Measurements from ENCODE around the gene DCST1. TPM values are rescaled to one million over a fixed set of nuclear protein-coding genes. Genes with fewer than 3 reads are reported as not detected.

Gene DCST1, protein sequence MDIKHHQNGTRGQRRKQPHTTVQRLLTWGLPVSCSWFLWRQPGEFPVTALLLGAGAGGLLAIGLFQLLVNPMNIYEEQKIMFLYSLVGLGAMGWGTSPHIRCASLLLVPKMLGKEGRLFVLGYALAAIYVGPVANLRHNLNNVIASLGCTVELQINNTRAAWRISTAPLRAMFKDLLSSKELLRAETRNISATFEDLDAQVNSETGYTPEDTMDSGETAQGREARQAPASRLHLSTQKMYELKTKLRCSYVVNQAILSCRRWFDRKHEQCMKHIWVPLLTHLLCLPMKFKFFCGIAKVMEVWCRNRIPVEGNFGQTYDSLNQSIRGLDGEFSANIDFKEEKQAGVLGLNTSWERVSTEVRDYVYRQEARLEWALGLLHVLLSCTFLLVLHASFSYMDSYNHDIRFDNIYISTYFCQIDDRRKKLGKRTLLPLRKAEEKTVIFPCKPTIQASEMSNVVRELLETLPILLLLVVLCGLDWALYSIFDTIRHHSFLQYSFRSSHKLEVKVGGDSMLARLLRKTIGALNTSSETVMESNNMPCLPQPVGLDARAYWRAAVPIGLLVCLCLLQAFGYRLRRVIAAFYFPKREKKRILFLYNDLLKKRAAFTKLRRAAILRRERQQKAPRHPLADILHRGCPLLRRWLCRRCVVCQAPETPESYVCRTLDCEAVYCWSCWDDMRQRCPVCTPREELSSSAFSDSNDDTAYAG
- total RNA-seq = not detected in 2 replicates

GRCh38 chr1:155033524-155033923 lies at the start of gene DCST1, which contains the start of gene DCST2:
DCST1 (plus strand) TSS chr1:155033824; CDS start chr1:155034037, 213 bp downstream.
DCST2 (minus strand) TSS chr1:155033781; CDS start chr1:155033701, 80 bp downstream.

DNA sequence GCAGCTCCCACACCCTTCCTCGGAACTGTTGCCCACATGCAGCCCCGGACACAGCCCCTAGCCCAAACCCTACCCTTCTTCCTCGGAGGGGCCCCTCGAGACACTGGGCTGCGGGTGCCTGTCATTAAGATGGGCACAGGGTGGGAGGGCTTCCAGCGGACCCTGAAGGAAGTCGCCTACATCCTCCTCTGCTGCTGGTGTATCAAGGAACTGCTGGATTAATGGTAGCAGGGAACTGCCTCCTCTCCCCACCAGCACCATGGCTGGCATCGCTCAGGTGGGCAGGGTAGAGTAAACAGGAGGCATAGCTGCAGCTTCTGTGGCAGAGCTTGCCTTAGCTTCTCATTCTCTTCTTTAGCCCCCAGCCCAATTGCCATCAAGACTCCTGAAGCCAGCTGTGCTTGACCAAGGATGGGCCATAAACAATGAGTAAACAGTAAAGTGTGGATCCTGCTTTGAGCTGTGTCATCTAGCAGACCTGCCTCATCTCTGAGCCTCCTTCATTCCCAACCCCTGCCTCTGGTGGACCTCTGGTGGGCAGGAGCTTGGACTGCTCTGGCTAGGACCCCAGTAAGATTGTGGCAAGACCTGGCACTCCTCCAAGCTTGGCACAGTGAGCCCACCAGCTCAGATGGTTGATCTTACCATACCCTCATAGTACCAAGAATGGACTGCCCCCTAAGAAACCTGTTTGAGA lies 39.9 kb upstream of the DCST1 start, which contains the start of gene LENEP:
Gene LENEP (plus strand): TSS at position 15 of the 697 bp plus-strand sequence. CDS start 22 bp downstream, at position 37.

DNA sequence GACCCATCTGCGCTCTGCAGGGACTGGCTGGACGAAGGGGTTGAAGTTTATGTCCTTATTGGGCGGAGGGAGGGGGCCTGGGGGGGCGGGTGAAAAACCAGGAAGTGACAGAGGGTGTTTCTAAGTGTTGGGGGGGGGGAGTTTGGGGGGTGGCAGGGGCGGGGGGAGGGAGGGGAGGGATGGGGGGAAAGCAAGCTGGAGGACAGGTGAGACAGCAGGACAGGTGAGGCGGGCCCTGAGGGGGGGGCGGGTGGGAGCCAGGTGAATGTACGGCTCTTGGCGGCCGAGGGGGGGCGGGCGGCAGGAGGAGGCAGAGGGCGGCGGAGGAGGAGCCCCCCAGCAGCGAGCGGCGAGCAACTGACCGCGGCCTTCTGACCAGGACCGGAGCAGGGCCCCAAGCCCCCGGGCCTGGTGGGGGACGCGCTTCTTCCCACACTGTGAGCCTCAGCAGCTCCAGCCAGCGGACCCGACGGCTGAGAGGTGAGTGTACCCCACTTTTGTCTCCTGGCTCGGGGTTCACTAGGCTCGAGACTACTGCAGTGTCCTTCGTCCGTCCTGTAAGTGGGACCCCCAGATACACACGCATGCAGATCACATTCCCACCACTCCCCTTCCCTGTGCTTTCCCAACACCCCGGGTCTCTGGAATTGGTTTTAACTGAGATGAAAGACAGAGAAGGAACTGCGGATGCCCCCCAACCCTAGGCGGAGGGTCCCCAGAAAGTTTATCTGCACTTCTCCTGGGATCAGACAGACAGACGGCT lies 31.0 kb upstream of the DCST1 start, which contains the start of gene ZBTB7B:
Gene ZBTB7B (plus strand): TSS at position 339 of the 763 bp plus-strand sequence. CDS start 11,859 bp downstream, outside the sequence.

GRCh38 chr1:155050560-155051341 lies 17.1 kb downstream of the DCST1 start, which contains the start of gene ADAM15:
ADAM15 (plus strand) TSS chr1:155051316; CDS start chr1:155051387, 71 bp downstream.

GRCh38 chr1:155063550-155064110 lies 30.0 kb downstream of the DCST1 start, which contains the start of gene EFNA4:
EFNA4 (plus strand) TSS chr1:155063740; CDS start chr1:155063824, 84 bp downstream.

DNA sequence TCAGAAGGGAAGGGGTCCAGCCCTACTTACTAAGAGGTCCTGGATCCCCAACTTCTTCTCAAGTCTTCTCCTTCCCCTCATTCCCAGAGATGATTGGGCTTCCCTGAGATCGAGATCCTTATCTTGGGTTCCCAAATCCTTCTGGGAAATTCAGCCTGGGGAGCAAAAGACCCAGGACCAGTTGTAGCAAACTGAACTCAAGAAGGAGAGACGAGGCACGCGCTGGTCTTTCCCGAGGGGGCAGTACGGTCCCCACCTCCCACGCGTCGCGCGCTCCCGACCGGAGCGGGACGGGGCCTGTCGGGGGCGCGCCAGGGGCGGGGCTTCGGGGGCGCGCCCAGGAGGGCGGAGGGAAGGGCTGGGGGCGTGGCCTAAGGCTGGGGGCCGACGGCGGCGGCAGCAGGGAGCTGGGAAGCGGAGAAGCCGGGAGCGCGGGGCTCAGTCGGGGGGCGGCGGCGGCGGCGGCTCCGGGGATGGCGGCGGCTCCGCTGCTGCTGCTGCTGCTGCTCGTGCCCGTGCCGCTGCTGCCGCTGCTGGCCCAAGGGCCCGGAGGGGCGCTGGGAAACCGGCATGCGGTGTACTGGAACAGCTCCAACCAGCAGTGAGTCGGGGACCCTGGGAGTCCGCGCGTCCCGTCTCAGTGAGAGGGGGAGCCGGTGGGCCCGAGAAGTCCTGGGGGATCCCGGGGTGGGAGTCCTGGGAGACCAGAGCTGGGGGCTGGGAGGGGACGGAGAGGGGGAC lies 45.0 kb downstream of the DCST1 start, which contains the start of gene EFNA3:
Gene EFNA3 (plus strand): TSS at position 369 of the 741 bp plus-strand sequence. CDS start 105 bp downstream, at position 474.

Other genes starting within 250 kb of the DCST1 start
- not detected in 2 replicates for gene KCNN3, start 163.5 kb upstream of the DCST1 start, total RNA-seq
- 9.2 and 11.4 TPM in 2 replicates for gene PMVK, start 97.1 kb upstream of the DCST1 start, total RNA-seq
- gene PBXIP1, start 77.7 kb upstream of the DCST1 start, total RNA-seq = 42.1 and 48.9 TPM in 2 replicates
- 16.8 and 19.2 TPM in 2 replicates for gene PYGO2, start 72.0 kb upstream of the DCST1 start, total RNA-seq
- 192 and 203 TPM in 2 replicates for gene SHC1, start 63.1 kb upstream of the DCST1 start, total RNA-seq
- 222 and 236 TPM in 2 replicates for gene CKS1B, start 59.1 kb upstream of the DCST1 start, total RNA-seq
- gene FLAD1, start 50.5 kb upstream of the DCST1 start, total RNA-seq = 35.3 and 41.8 TPM in 2 replicates
- gene LENEP, start 40.2 kb upstream of the DCST1 start, total RNA-seq = not detected in 2 replicates
- 13.1 and 14.5 TPM in 2 replicates for gene ZBTB7B, start 31.0 kb upstream of the DCST1 start, total RNA-seq
- under 0.01 and 0.17 TPM in 2 replicates for gene DCST2, start within 50 bp of the DCST1 start, total RNA-seq
- 82.9 and 84.4 TPM in 2 replicates for gene ADAM15, start 17.5 kb downstream of the DCST1 start, total RNA-seq
- gene EFNA4, start 29.9 kb downstream of the DCST1 start, total RNA-seq = 7.7 and 8.3 TPM in 2 replicates
- 0.67 and 1.2 TPM in 2 replicates for gene EFNA3, start 45.0 kb downstream of the DCST1 start, total RNA-seq
- gene EFNA1, start 94.1 kb downstream of the DCST1 start, total RNA-seq = 0.50 and 0.89 TPM in 2 replicates
- 39.2 and 53.4 TPM in 2 replicates for gene SLC50A1, start 102.0 kb downstream of the DCST1 start, total RNA-seq
- gene DPM3, start 106.7 kb downstream of the DCST1 start, total RNA-seq = 100 and 114 TPM in 2 replicates
- 207 and 218 TPM in 2 replicates for gene KRTCAP2, start 139.5 kb downstream of the DCST1 start, total RNA-seq
- gene TRIM46, start 140.0 kb downstream of the DCST1 start, total RNA-seq = 5.2 and 5.4 TPM in 2 replicates
- 10.1 and 11.9 TPM in 2 replicates for gene THBS3, start 174.1 kb downstream of the DCST1 start, total RNA-seq
- 94.7 and 107 TPM in 2 replicates for gene MTX1, start 174.9 kb downstream of the DCST1 start, total RNA-seq
- 27.8 and 27.9 TPM in 2 replicates for gene ENTREP3, start 221.7 kb downstream of the DCST1 start, total RNA-seq
- gene SCAMP3, start 228.5 kb downstream of the DCST1 start, total RNA-seq = 93.3 and 125 TPM in 2 replicates
- 19.3 and 22.4 TPM in 2 replicates for gene CLK2, start 239.7 kb downstream of the DCST1 start, total RNA-seq
- gene HCN3, start 243.6 kb downstream of the DCST1 start, total RNA-seq = 0.30 and 0.67 TPM in 2 replicates